Type B pancreatic cell (in vitro differentiated cells): ENCODE data around the gene RCSD1. TPM values are rescaled to one million over a fixed set of nuclear protein-coding genes. Genes with fewer than 3 reads are reported as not detected.

Experiments
- DNase-seq: peaks from one replicate; pipeline ENCODE4 v3.0.0; 2021; ENCODE audit warnings: mixed read lengths; ENCODE audit not compliant: unreplicated experiment; ENCODE audit errors: extremely low spot score
- H3K27ac Mint-ChIP-seq: 2 replicates; pipeline ENCODE4 v1.8.0; 2021; ENCODE audit warnings: mild to moderate bottlenecking, mixed read lengths
- H3K27me3 Mint-ChIP-seq: 2 replicates; pipeline ENCODE4 v1.8.0; 2021; ENCODE audit warnings: mixed read lengths
- H3K36me3 Mint-ChIP-seq: 2 replicates; pipeline ENCODE4 v1.8.0; 2021; ENCODE audit warnings: mixed read lengths
- H3K4me1 Mint-ChIP-seq: one replicate; pipeline ENCODE4 v1.8.0; 2021; ENCODE audit warnings: mixed read lengths; ENCODE audit not compliant: unreplicated experiment
- H3K4me3 Mint-ChIP-seq: 2 replicates; pipeline ENCODE4 v1.8.0; 2021; ENCODE audit warnings: mild to moderate bottlenecking, mixed read lengths
- H3K9me3 Mint-ChIP-seq: 2 replicates; pipeline ENCODE4 v1.8.0; 2021; ENCODE audit warnings: mixed read lengths
- total RNA-seq: library from RNA; stranded (reverse); gene quantifications from 2 replicates; pipeline ENCODE4 v1.2.1, GENCODE V29; 2021; ENCODE audit warnings: low replicate concordance
- TF ChIP-seq, protein P1 (sequence below): fragments of 200-600 bp; sonication (generic); conservative IDR thresholded peaks from 2 replicates; pipeline ENCODE4 v1.5.0; 2021; ENCODE audit warnings: antibody characterized with exemption, mild to moderate bottlenecking

Gene RCSD1
- total RNA-seq, 1 donor from 2014 or later, result 0.75 TPM

DNA sequence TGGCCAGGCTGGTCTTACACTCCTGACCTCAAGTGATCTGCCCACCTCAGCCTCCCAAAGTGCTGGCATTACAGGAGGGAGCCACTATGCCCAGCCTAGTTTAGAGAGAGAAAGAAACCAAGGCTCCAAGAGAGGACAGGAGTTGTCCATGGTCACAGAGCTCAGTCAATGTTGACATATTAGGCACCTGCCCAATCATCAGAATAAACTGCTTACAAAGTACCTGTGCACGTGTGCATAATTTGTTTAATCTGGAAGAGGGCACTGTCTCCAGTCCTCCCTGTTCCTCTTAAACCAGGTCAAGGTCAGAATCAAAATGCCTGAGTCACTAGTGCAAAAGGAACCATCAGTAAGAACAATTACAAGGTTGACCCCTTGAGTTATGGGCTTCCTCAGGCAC is 71.5 kb downstream of the RCSD1 start:
- Mint-ChIP-seq H3K4me1 (no peaks in the 10 kb centered on the region), H3K27me3 (peaks cover 7% of the 10 kb centered on the region), H3K4me3 (no peak overlapping the region), H3K27ac (no peak overlapping the region), H3K36me3 (no peaks in the 10 kb centered on the region), H3K9me3 (no peaks in the 10 kb centered on the region)
- TF ChIP-seq, protein P1, sequence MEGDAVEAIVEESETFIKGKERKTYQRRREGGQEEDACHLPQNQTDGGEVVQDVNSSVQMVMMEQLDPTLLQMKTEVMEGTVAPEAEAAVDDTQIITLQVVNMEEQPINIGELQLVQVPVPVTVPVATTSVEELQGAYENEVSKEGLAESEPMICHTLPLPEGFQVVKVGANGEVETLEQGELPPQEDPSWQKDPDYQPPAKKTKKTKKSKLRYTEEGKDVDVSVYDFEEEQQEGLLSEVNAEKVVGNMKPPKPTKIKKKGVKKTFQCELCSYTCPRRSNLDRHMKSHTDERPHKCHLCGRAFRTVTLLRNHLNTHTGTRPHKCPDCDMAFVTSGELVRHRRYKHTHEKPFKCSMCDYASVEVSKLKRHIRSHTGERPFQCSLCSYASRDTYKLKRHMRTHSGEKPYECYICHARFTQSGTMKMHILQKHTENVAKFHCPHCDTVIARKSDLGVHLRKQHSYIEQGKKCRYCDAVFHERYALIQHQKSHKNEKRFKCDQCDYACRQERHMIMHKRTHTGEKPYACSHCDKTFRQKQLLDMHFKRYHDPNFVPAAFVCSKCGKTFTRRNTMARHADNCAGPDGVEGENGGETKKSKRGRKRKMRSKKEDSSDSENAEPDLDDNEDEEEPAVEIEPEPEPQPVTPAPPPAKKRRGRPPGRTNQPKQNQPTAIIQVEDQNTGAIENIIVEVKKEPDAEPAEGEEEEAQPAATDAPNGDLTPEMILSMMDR, result no peak
- DNase-seq, result no peak

DNA sequence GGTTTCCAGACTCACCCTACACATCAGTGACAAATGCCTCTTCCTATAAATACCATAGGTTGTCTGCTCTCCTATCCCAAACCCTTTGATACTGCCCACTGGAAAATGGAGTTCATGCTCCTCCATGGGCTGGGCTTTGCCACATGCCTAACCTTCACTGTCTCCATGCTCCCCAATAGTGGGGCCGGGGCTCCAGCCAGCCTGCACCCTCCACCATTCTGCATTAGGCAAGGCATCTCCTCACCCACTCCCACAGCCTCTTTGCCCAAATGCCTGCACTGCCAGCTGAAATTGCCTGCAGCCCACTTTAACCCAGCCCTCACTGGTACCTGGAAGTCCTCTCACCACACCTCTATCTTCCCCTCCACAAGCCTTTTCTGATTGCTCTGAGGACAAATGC is 73.5 kb downstream of the RCSD1 start:
- Mint-ChIP-seq H3K36me3 (no peaks in the 10 kb centered on the region), H3K4me1 (peaks cover 5% of the 10 kb centered on the region), H3K9me3 (no peaks in the 10 kb centered on the region), H3K27ac (no peak overlapping the region), H3K27me3 (peaks cover 7% of the 10 kb centered on the region), H3K4me3 (no peak overlapping the region)
- TF ChIP-seq, protein P1, result no peak
- DNase-seq, result no peak

DNA sequence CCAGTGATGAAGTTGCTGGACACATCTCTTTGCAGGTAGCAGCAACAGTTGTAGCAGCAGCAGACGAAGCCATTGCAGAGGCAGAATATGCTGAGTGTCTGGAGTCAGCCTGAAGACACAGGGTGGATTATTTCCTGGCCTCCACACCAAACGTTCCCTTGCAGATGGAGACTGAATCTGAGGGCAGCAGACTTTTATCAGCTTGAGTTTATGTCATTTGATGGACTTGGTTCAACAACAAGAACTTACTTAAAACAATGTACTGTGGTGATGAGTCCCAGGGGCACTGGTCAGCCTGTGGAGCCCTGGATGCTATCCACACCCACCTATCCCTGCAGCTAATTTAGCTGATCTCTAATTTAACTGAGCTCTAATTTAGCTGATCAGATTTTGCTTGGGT is 74.7 kb downstream of the RCSD1 start:
- H3K27ac Mint-ChIP-seq, result no peak overlapping the region
- H3K4me1 Mint-ChIP-seq, result peaks cover 5% of the 10 kb centered on the region
- H3K27me3 Mint-ChIP-seq, result peaks cover 11% of the 10 kb centered on the region
- H3K36me3 Mint-ChIP-seq, result no peaks in the 10 kb centered on the region
- no peaks in the 10 kb centered on the region for H3K9me3 Mint-ChIP-seq
- DNase-seq, result no peak
- TF ChIP-seq, protein P1, result no peak
- no peak overlapping the region for H3K4me3 Mint-ChIP-seq

DNA sequence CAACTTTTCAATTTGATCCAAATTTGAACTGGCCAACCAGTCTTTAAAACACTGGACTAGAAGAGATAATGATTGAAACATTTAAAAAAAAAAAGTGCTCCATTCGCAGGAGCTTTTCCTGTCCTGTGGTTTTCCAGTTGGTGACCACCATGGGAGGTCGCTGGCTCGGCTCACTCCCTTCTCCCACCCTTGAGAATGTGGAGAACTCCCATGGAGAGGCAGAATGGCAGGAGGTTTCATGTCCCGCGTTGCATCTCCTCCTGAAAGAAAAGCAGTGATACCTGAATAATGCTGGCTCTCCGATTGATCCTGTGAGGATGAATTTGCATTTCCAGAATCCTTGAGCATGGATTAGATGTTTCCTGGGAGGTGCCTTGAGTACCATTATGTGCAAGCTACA is 75.2 kb downstream of the RCSD1 start:
- TF ChIP-seq, protein P1, result no peak
- peaks cover 11% of the 10 kb centered on the region for H3K27me3 Mint-ChIP-seq
- H3K27ac Mint-ChIP-seq, result no peak overlapping the region
- no peak for DNase-seq
- peaks cover 5% of the 10 kb centered on the region for H3K4me1 Mint-ChIP-seq
- no peaks in the 10 kb centered on the region for H3K36me3 Mint-ChIP-seq
- no peak overlapping the region for H3K4me3 Mint-ChIP-seq
- no peaks in the 10 kb centered on the region for H3K9me3 Mint-ChIP-seq

- DNase-seq, result no peak
- no peaks in the 10 kb centered on the region for H3K9me3 Mint-ChIP-seq
- H3K4me3 Mint-ChIP-seq, result no peak overlapping the region
- TF ChIP-seq, protein P1, result no peak
- H3K36me3 Mint-ChIP-seq, result no peaks in the 10 kb centered on the region
- no peak overlapping the region for H3K27ac Mint-ChIP-seq
- H3K27me3 Mint-ChIP-seq, result peaks cover 11% of the 10 kb centered on the region
- peaks cover 5% of the 10 kb centered on the region for H3K4me1 Mint-ChIP-seq
Observed at GRCh38 chr1:167706363-167706762, 76.3 kb downstream of the RCSD1 start.
